Neuronal stem cell (in vitro differentiated cells): ENCODE results near the gene USP14.

Experiments
- DNase-seq: peaks from one replicate; pipeline ENCODE4 v3.0.0-alpha.2; 2013; ENCODE audit warnings: low spot score
- H2AFZ ChIP-seq: one replicate; pipeline ENCODE4 v1.6.1; 2013; ENCODE audit warnings: mild to moderate bottlenecking, low read length, inconsistent platforms
- H2AK5ac ChIP-seq: 2 replicates; pipeline ENCODE4 v1.6.1; 2013; ENCODE audit warnings: low read depth, mild to moderate bottlenecking, inconsistent platforms, low read length, moderate library complexity, mixed read lengths
- H2BK120ac ChIP-seq: 2 replicates; pipeline ENCODE4 v1.6.1; 2013; ENCODE audit warnings: low read depth, mild to moderate bottlenecking, inconsistent platforms, low read length, moderate library complexity, mixed read lengths
- H2BK12ac ChIP-seq: one replicate; pipeline ENCODE4 v1.6.1; 2013; ENCODE audit warnings: low read length, inconsistent platforms
- H2BK15ac ChIP-seq: 2 replicates; pipeline ENCODE4 v1.6.1; 2013; ENCODE audit warnings: mild to moderate bottlenecking, low read length, inconsistent platforms, mixed read lengths
- H2BK5ac ChIP-seq: one replicate; pipeline ENCODE4 v1.6.1; 2013; ENCODE audit warnings: inconsistent platforms, mild to moderate bottlenecking, low read length, moderate library complexity
- H3K14ac ChIP-seq: one replicate; pipeline ENCODE4 v1.6.1; 2013; ENCODE audit warnings: low read length, inconsistent platforms
- H3K18ac ChIP-seq: 2 replicates; pipeline ENCODE4 v1.6.1; 2013; ENCODE audit warnings: low read length, inconsistent platforms
- H3K23ac ChIP-seq: 2 replicates; pipeline ENCODE4 v1.6.1; 2013; ENCODE audit warnings: low read depth, mild to moderate bottlenecking, mixed read lengths, low read length, inconsistent platforms; ENCODE audit not compliant: poor library complexity
- H3K27ac ChIP-seq: replicated peaks from 3 replicates; pipeline ENCODE4 v1.5.1; 2013; ENCODE audit warnings: low read length, inconsistent platforms
- H3K27me3 ChIP-seq, 3 experiments: 2 replicates each; pipeline ENCODE4 v1.6.1; 2013; ENCODE audit warnings: low read length in 3 of 3, mild to moderate bottlenecking in 2 of 3, inconsistent platforms in 1 of 3, low read depth in 1 of 3, mixed read lengths in 1 of 3, moderate library complexity in 1 of 3; ENCODE audit not compliant: control insufficient read depth in 3 of 3, insufficient read depth in 3 of 3
- H3K36me3 ChIP-seq, 2 donors: replicated peaks in 1 of 2; 2 replicates each; pipeline ENCODE4 v1.6.1; 2013; ENCODE audit warnings: low read length in 2 of 2; ENCODE audit not compliant: control insufficient read depth in 2 of 2, insufficient read depth in 2 of 2
- H3K4ac ChIP-seq: 2 replicates; pipeline ENCODE4 v1.6.1; 2013; ENCODE audit warnings: inconsistent platforms, mild to moderate bottlenecking, low read length, moderate library complexity
- H3K4me1 ChIP-seq, 2 donors: 1 replicate in 1 of 2; 2 replicates in 1 of 2; pipeline ENCODE4 v1.6.1; 2013; ENCODE audit warnings: low read length in 2 of 2, low read depth in 1 of 2; ENCODE audit not compliant: control insufficient read depth in 2 of 2, insufficient read depth in 1 of 2
- H3K4me2 ChIP-seq: one replicate; pipeline ENCODE4 v1.6.1; 2013; ENCODE audit warnings: mild to moderate bottlenecking, low read length, inconsistent platforms; ENCODE audit not compliant: insufficient read depth, poor library complexity, severe bottlenecking
- H3K4me3 ChIP-seq, 2 donors: 2 replicates each; pipeline ENCODE4 v1.5.1; 2013; ENCODE audit warnings: low read length in 2 of 2, mild to moderate bottlenecking in 2 of 2, inconsistent platforms in 1 of 2, moderate library complexity in 1 of 2
- H3K79me1 ChIP-seq: one replicate; pipeline ENCODE4 v1.6.1; 2013; ENCODE audit warnings: low read depth, mild to moderate bottlenecking, inconsistent platforms, low read length, moderate library complexity
- H3K9ac ChIP-seq: one replicate; pipeline ENCODE4 v1.6.1; 2013; ENCODE audit warnings: mild to moderate bottlenecking, low read depth, low read length, inconsistent platforms; ENCODE audit not compliant: poor library complexity
- H3K9me3 ChIP-seq, 2 donors: replicated peaks in 1 of 2; 2 replicates each; pipeline versions ENCODE3 to v1.6.1; 2013; ENCODE audit warnings: low read length in 2 of 2, mild to moderate bottlenecking in 2 of 2, inconsistent platforms in 1 of 2, low read depth in 1 of 2, mixed read lengths in 1 of 2, moderate library complexity in 1 of 2; ENCODE audit not compliant: control insufficient read depth in 2 of 2, insufficient read depth in 1 of 2
- H4K8ac ChIP-seq: one replicate; pipeline ENCODE4 v1.6.1; 2013; ENCODE audit warnings: low read depth, mild to moderate bottlenecking, inconsistent platforms, low read length, moderate library complexity
- H4K91ac ChIP-seq: one replicate; pipeline ENCODE4 v1.6.1; 2013; ENCODE audit warnings: low read length, low read depth, mild to moderate bottlenecking, inconsistent platforms; ENCODE audit not compliant: poor library complexity
- WGBS, 2 donors: extraction: QIAGEN DNeasy Blood & Tissue Kit; methylation state at CpG; one replicate each; pipeline ENCODE4 v1.1.7; 2013; ENCODE audit warnings: missing lambda C conversion rate in 2 of 2, mixed read lengths in 1 of 2; ENCODE audit not compliant: insufficient read length in 2 of 2, insufficient replicate concordance in 1 of 2; ENCODE audit errors: extremely low coverage in 2 of 2; 5-methylcytosine and 5-hydroxymethylcytosine counted together

USP14 gene

GRCh38 chr18:160831-161570 lies 2.6 kb downstream of the USP14 start:
- H3K4me1 ChIP-seq = no peaks in the 10 kb centered on the region
- H3K36me3 ChIP-seq = peaks cover 1 to 58% of the 10 kb centered on the region in 2 donors
- no peak overlapping the region for H3K9ac ChIP-seq
- no peak overlapping the region for H2BK12ac ChIP-seq
- no peak overlapping the region for H3K14ac ChIP-seq
- no peak overlapping the region for H2BK15ac ChIP-seq
- H2AK5ac ChIP-seq = no peak overlapping the region
- H4K8ac ChIP-seq = no peak overlapping the region
- no peak overlapping the region for H3K18ac ChIP-seq
- no peak overlapping the region for H3K4me3 ChIP-seq
- H2AFZ ChIP-seq = no peak overlapping the region
- H4K91ac ChIP-seq = no peak overlapping the region
- no peak overlapping the region for H3K4ac ChIP-seq
- H3K4me2 ChIP-seq = no peak overlapping the region
- DNase-seq = no peak
- H2BK5ac ChIP-seq = no peak overlapping the region
- no peak overlapping the region for H2BK120ac ChIP-seq
- no peaks in the 10 kb centered on the region for H3K9me3 ChIP-seq
- H3K27me3 ChIP-seq = no peaks in the 10 kb centered on the region
- no peaks in the 10 kb centered on the region for H3K79me1 ChIP-seq
- H3K27ac ChIP-seq = no peak overlapping the region
- H3K23ac ChIP-seq = no peak overlapping the region
- no CpG with 5 or more reads among the region's 11 CpGs for WGBS, 2 donors

- no peak overlapping the region for H3K4me3 ChIP-seq
- no peak overlapping the region for H3K14ac ChIP-seq
- no peak overlapping the region for H2BK12ac ChIP-seq
- H3K27me3 ChIP-seq = no peaks in the 10 kb centered on the region
- H2BK5ac ChIP-seq = no peak overlapping the region
- no peak overlapping the region for H3K4me2 ChIP-seq
- H4K91ac ChIP-seq = no peak overlapping the region
- WGBS, 2 donors = no CpG with 5 or more reads among the region's 5 CpGs
- peaks cover 3% of the 10 kb centered on the region for H3K79me1 ChIP-seq
- no peak overlapping the region for H4K8ac ChIP-seq
- H2AFZ ChIP-seq = no peak overlapping the region
- no peaks in the 10 kb centered on the region for H3K4me1 ChIP-seq
- no peak overlapping the region for H3K23ac ChIP-seq
- H2BK15ac ChIP-seq = no peak overlapping the region
- DNase-seq = no peak
- H3K36me3 ChIP-seq = peaks cover 8 to 67% of the 10 kb centered on the region in 2 donors
- no peak overlapping the region for H2BK120ac ChIP-seq
- H3K9ac ChIP-seq = no peak overlapping the region
- no peak overlapping the region for H3K18ac ChIP-seq
- no peak overlapping the region for H2AK5ac ChIP-seq
- H3K4ac ChIP-seq = no peak overlapping the region
- no peaks in the 10 kb centered on the region for H3K9me3 ChIP-seq
- H3K27ac ChIP-seq = no peak overlapping the region
Observed at GRCh38 chr18:172361-172760, 14.0 kb downstream of the USP14 start.

GRCh38 chr18:179499-179898 lies 21.1 kb downstream of the USP14 start:
- Histone ChIP-seq H3K4ac (no peak overlapping the region), H3K4me3 (no peak overlapping the region), H3K18ac (no peak overlapping the region), H3K23ac (no peak overlapping the region), H3K4me1 (no peaks in the 10 kb centered on the region), H2BK5ac (no peak overlapping the region), H3K14ac (no peak overlapping the region), H3K4me2 (no peak overlapping the region), H2AFZ (no peak overlapping the region), H4K91ac (no peak overlapping the region), H3K36me3 (peaks cover 11 to 69% of the 10 kb centered on the region in 2 donors), H3K9ac (no peak overlapping the region), H2AK5ac (no peak overlapping the region), H3K27me3 (no peaks in the 10 kb centered on the region), H4K8ac (no peak overlapping the region), H3K79me1 (peaks cover 2% of the 10 kb centered on the region), H3K9me3 (no peaks in the 10 kb centered on the region), H2BK120ac (no peak overlapping the region), H2BK12ac (no peak overlapping the region), H3K27ac (no peak overlapping the region), H2BK15ac (no peak overlapping the region)
- DNase-seq = no peak
- WGBS, 2 donors = no CpG with 5 or more reads among the region's 5 CpGs

GRCh38 chr18:181711-182110 lies 23.4 kb downstream of the USP14 start:
- H3K36me3 ChIP-seq = peaks cover 16 to 85% of the 10 kb centered on the region in 2 donors
- H3K4me2 ChIP-seq = no peak overlapping the region
- no peak overlapping the region for H4K91ac ChIP-seq

More at GRCh38 chr18:181711-182110, 23.4 kb downstream of the USP14 start:
- no peak overlapping the region for H2BK12ac ChIP-seq
- no peak overlapping the region for H3K23ac ChIP-seq
- H3K4ac ChIP-seq = no peak overlapping the region
- no peak for DNase-seq
- H4K8ac ChIP-seq = no peak overlapping the region
- H2BK120ac ChIP-seq = no peak overlapping the region
- H3K79me1 ChIP-seq = peaks cover 2% of the 10 kb centered on the region
- no peaks in the 10 kb centered on the region for H3K4me1 ChIP-seq
- no peak overlapping the region for H2AK5ac ChIP-seq
- no peak overlapping the region for H3K18ac ChIP-seq
- H3K14ac ChIP-seq = no peak overlapping the region
- no peak overlapping the region for H2AFZ ChIP-seq
- H3K9ac ChIP-seq = no peak overlapping the region
- no peak overlapping the region for H3K27ac ChIP-seq
- H3K9me3 ChIP-seq = no peaks in the 10 kb centered on the region
- H2BK5ac ChIP-seq = no peak overlapping the region
- no peaks in the 10 kb centered on the region for H3K27me3 ChIP-seq
- H2BK15ac ChIP-seq = no peak overlapping the region
- no peak overlapping the region for H3K4me3 ChIP-seq
